GM12878 (cell line): ENCODE measurements around the gene SARS1. TPM values are rescaled to one million over a fixed set of nuclear protein-coding genes. Genes with fewer than 3 reads are reported as not detected.

Source experiments
- BMI1 ChIP-seq: fragments of 450-650 bp; IDR thresholded peaks from 2 replicates; pipeline ENCODE4 v1.6.1; 2016; ENCODE audit warnings: mild to moderate bottlenecking, moderate library complexity, borderline replicate concordance
- EED ChIP-seq: sonication (generic); IDR thresholded peaks from 2 replicates; pipeline ENCODE4 v1.6.1; 2016; ENCODE audit warnings: antibody characterized with exemption, low read depth
- LARP7 ChIP-seq: fragments of 450-650 bp; IDR thresholded peaks from 2 replicates; pipeline ENCODE4 v1.6.1; 2017; ENCODE audit warnings: mild to moderate bottlenecking
- RAD21 ChIP-seq: IDR thresholded peaks from 2 replicates; pipeline ENCODE4 v1.6.1; 2011; ENCODE audit warnings: mild to moderate bottlenecking, low read depth, low read length, moderate library complexity; ENCODE audit not compliant: insufficient read depth
- RB1 ChIP-seq: fragments of 450-650 bp; formaldehyde crosslinking; IDR thresholded peaks from 2 replicates; pipeline ENCODE4 v1.6.1; 2017; ENCODE audit warnings: mild to moderate bottlenecking, borderline replicate concordance
- RFX5 ChIP-seq: IDR thresholded peaks from 2 replicates; pipeline ENCODE4 v1.6.1; 2011; ENCODE audit warnings: low read depth, low read length, improper control_type of control experiment
- SREBF1 ChIP-seq: IDR thresholded peaks from 2 replicates; pipeline ENCODE4 v1.6.1; 2012; ENCODE audit warnings: mild to moderate bottlenecking, low read length
- YY1 ChIP-seq: IDR thresholded peaks from 2 replicates; pipeline ENCODE4 v1.6.1; 2011; ENCODE audit warnings: low read depth, mild to moderate bottlenecking, low read length
- ZNF274 ChIP-seq: IDR thresholded peaks from one replicate; pipeline ENCODE4 v1.8.0; 2011; ENCODE audit not compliant: insufficient read length, insufficient read depth
- polyA plus RNA-seq, 11 experiments: library from polyadenylated mRNA; depleted of rRNA in 4 of 11; unstranded in 6 of 11; stranded (reverse) in 5 of 11; fragments of >200 nt; fragmentation: Nextera tagmentation in 4 of 11; fragmentation: Illumina TruSeq in 1 of 11; extraction: Ambion mirVana in 4 of 11; extraction: Trizol in 1 of 11; gene quantifications; 1 replicate in 1 of 11; 2 replicates in 10 of 11; pipeline versions ENCODE4 v1.2.1 to v1.2.3, GENCODE V29; 2011 to 2016; ENCODE audit warnings: inconsistent platforms in 2 of 11, missing spikeins in 2 of 11, low read depth in 1 of 11
- total RNA-seq, 4 experiments: library from RNA; depleted of rRNA in 3 of 4; stranded (reverse); fragments of >200 nt in 3 of 4; fragmentation: Illumina TruSeq in 1 of 4; extraction: Trizol in 1 of 4; gene quantifications; 2 replicates each; pipeline versions ENCODE4 v1.2.1 to v1.2.3, GENCODE V29; 2013 to 2021
- TF ChIP-seq, protein P1 (sequence below): fragments of 450-650 bp; conservative IDR thresholded peaks from 2 replicates; pipeline ENCODE4 v1.6.1; 2017; ENCODE audit warnings: mild to moderate bottlenecking, moderate library complexity
- TF ChIP-seq, protein P2 (sequence below): fragments of 450-650 bp; formaldehyde crosslinking; IDR thresholded peaks from 2 replicates; pipeline ENCODE4 v1.4.0; 2020; ENCODE audit warnings: mild to moderate bottlenecking, moderate library complexity
- TF ChIP-seq, protein P3 (sequence below): fragments of 450-650 bp; formaldehyde crosslinking; IDR thresholded peaks from 2 replicates; pipeline ENCODE4 v1.4.0; 2022; ENCODE audit warnings: mild to moderate bottlenecking, moderate library complexity
- TF ChIP-seq, protein P4 (sequence below): IDR thresholded peaks from 2 replicates; pipeline ENCODE4 v1.6.1; 2012; ENCODE audit warnings: low read depth, low read length, improper control_type of control experiment
- TF ChIP-seq, protein P5 (sequence below): fragments of 450-650 bp; IDR thresholded peaks from 2 replicates; pipeline ENCODE4 v1.6.1; 2016; ENCODE audit warnings: mild to moderate bottlenecking
- TF ChIP-seq, protein P6 (sequence below): fragments of 450-650 bp; IDR thresholded peaks from 2 replicates; pipeline ENCODE4 v1.6.1; 2017; ENCODE audit warnings: low read depth, mild to moderate bottlenecking, moderate library complexity

The SARS1 gene
- total and polyA plus RNA-seq, 10 of the 15 experiments (the other 5 are each of a cell fraction or from before 2014, with no cell fraction given): 103 to 202 (median 138) TPM

DNA sequence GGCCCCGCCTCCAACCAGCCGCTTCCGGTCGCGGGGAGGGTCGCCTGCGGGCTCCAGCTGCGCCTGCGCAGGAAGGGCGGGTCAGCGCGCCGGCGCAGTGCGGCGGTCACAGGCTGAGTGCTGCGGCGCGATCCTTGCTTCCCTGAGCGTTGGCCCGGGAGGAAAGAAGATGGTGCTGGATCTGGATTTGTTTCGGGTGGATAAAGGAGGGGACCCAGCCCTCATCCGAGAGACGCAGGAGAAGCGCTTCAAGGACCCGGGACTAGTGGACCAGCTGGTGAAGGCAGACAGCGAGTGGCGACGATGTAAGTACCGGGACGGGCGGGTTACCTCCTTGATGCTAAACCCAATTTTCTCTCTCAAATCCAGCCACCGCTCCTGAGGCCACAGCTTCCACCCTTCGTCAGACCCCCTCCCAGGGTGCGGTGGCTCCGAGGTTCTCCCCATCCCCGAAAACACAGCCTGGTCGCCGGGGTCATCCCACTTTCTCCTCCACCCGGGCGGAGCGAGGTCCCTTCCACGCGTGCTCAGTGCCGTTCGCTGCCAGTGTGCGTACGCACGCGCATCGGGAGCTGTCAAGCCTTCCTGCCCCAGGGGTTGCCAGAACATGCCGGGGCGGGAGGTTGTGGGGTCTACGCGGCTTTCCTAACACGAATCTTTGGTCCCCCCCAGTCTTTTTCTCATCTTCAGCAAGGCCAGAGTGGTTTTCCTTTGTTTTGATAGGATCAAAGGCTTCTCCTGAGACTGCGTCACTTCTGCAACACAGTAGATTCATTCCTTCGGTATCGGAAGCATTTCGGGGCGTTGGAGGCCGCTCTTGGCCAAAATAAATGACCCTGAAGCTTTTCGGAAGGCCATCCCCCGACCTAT, at the start of gene SARS1 (continued):
- TF ChIP-seq, protein P1, sequence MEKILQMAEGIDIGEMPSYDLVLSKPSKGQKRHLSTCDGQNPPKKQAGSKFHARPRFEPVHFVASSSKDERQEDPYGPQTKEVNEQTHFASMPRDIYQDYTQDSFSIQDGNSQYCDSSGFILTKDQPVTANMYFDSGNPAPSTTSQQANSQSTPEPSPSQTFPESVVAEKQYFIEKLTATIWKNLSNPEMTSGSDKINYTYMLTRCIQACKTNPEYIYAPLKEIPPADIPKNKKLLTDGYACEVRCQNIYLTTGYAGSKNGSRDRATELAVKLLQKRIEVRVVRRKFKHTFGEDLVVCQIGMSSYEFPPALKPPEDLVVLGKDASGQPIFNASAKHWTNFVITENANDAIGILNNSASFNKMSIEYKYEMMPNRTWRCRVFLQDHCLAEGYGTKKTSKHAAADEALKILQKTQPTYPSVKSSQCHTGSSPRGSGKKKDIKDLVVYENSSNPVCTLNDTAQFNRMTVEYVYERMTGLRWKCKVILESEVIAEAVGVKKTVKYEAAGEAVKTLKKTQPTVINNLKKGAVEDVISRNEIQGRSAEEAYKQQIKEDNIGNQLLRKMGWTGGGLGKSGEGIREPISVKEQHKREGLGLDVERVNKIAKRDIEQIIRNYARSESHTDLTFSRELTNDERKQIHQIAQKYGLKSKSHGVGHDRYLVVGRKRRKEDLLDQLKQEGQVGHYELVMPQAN: peak; percentile 64; the same call in 1 of the 2 replicates
- TF ChIP-seq SREBF1 (no peak), ZNF274 (no peak), YY1 (0 out of 2 replicates have a peak, but pooled peaks have one; percentile 7), RB1 (no peak; the same call in 1 of the 2 replicates), BMI1 (no peak), EED (no peak), RAD21 (no peak), RFX5 (no peak), LARP7 (peak; percentile 72)
- TF ChIP-seq, protein P2, sequence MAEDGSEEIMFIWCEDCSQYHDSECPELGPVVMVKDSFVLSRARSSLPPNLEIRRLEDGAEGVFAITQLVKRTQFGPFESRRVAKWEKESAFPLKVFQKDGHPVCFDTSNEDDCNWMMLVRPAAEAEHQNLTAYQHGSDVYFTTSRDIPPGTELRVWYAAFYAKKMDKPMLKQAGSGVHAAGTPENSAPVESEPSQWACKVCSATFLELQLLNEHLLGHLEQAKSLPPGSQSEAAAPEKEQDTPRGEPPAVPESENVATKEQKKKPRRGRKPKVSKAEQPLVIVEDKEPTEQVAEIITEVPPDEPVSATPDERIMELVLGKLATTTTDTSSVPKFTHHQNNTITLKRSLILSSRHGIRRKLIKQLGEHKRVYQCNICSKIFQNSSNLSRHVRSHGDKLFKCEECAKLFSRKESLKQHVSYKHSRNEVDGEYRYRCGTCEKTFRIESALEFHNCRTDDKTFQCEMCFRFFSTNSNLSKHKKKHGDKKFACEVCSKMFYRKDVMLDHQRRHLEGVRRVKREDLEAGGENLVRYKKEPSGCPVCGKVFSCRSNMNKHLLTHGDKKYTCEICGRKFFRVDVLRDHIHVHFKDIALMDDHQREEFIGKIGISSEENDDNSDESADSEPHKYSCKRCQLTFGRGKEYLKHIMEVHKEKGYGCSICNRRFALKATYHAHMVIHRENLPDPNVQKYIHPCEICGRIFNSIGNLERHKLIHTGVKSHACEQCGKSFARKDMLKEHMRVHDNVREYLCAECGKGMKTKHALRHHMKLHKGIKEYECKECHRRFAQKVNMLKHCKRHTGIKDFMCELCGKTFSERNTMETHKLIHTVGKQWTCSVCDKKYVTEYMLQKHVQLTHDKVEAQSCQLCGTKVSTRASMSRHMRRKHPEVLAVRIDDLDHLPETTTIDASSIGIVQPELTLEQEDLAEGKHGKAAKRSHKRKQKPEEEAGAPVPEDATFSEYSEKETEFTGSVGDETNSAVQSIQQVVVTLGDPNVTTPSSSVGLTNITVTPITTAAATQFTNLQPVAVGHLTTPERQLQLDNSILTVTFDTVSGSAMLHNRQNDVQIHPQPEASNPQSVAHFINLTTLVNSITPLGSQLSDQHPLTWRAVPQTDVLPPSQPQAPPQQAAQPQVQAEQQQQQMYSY (CRISPR knock-in tag): no peak
- TF ChIP-seq, protein P3, sequence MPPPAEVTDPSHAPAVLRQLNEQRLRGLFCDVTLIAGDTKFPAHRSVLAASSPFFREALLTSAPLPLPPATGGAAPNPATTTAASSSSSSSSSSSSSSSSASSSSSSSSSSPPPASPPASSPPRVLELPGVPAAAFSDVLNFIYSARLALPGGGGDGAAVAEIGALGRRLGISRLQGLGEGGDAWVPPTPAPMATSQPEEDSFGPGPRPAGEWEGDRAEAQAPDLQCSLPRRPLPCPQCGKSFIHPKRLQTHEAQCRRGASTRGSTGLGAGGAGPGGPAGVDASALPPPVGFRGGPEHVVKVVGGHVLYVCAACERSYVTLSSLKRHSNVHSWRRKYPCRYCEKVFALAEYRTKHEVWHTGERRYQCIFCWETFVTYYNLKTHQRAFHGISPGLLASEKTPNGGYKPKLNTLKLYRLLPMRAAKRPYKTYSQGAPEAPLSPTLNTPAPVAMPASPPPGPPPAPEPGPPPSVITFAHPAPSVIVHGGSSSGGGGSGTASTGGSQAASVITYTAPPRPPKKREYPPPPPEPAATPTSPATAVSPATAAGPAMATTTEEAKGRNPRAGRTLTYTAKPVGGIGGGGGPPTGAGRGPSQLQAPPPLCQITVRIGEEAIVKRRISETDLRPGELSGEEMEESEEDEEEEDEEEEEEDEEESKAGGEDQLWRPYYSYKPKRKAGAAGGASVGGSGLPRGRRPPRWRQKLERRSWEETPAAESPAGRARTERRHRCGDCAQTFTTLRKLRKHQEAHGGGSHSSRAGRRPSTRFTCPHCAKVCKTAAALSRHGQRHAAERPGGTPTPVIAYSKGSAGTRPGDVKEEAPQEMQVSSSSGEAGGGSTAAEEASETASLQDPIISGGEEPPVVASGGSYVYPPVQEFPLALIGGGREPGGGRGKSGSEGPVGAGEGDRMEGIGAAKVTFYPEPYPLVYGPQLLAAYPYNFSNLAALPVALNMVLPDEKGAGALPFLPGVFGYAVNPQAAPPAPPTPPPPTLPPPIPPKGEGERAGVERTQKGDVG (CRISPR knock-in tag): no peak
- TF ChIP-seq, protein P4, sequence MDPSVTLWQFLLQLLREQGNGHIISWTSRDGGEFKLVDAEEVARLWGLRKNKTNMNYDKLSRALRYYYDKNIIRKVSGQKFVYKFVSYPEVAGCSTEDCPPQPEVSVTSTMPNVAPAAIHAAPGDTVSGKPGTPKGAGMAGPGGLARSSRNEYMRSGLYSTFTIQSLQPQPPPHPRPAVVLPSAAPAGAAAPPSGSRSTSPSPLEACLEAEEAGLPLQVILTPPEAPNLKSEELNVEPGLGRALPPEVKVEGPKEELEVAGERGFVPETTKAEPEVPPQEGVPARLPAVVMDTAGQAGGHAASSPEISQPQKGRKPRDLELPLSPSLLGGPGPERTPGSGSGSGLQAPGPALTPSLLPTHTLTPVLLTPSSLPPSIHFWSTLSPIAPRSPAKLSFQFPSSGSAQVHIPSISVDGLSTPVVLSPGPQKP: peak; percentile 81; the same call in 1 of the 2 replicates
- TF ChIP-seq, protein P5, sequence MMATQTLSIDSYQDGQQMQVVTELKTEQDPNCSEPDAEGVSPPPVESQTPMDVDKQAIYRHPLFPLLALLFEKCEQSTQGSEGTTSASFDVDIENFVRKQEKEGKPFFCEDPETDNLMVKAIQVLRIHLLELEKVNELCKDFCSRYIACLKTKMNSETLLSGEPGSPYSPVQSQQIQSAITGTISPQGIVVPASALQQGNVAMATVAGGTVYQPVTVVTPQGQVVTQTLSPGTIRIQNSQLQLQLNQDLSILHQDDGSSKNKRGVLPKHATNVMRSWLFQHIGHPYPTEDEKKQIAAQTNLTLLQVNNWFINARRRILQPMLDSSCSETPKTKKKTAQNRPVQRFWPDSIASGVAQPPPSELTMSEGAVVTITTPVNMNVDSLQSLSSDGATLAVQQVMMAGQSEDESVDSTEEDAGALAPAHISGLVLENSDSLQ: no peak
- TF ChIP-seq, protein P6, sequence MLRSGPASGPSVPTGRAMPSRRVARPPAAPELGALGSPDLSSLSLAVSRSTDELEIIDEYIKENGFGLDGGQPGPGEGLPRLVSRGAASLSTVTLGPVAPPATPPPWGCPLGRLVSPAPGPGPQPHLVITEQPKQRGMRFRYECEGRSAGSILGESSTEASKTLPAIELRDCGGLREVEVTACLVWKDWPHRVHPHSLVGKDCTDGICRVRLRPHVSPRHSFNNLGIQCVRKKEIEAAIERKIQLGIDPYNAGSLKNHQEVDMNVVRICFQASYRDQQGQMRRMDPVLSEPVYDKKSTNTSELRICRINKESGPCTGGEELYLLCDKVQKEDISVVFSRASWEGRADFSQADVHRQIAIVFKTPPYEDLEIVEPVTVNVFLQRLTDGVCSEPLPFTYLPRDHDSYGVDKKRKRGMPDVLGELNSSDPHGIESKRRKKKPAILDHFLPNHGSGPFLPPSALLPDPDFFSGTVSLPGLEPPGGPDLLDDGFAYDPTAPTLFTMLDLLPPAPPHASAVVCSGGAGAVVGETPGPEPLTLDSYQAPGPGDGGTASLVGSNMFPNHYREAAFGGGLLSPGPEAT: peak; percentile 30; the same call in 1 of the 2 replicates
